Right hindlimb (tissue), 1 donor: ENCODE data around the gene ADORA2A.
"Not testable (repeated sequence)": the region's sequence is repeated elsewhere in the genome, so short reads cannot be mapped to it uniquely, and the experiment has no call there.

ENCODE experiments used
- DNase-seq: peaks from one replicate; pipeline ENCODE4 v3.0.0-alpha.2; 2018

Gene ADORA2A

GRCh38 chr22:24455751-24456426 lies 28.5 kb downstream of the ADORA2A start:
- DNase-seq: no peak

DNA sequence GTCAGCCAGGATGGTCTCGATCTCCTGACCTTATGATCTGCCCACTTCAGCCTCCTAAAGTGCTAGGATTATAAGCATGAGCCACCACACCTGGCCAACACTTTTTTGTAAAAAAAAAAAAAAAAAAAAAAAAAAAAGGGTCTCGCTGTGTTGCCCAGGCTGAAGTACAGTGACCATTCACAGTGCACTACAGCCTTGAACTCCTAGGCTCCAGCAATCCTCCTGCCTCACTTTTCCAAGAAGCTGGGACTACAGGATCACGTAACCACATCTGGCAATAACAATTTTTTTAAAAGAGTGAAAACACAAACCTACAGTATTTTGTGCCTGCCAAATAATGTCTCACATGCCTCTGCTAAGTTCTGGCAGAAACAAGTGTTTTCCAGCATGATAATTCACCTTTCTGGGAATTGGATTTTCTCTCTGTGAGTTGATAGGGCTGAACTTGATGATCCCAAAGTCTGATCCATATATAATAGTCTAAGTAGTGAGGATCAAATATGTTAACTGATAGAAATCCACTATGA lies 30.6 kb downstream of the ADORA2A start:
- DNase-seq: no peak

DNA sequence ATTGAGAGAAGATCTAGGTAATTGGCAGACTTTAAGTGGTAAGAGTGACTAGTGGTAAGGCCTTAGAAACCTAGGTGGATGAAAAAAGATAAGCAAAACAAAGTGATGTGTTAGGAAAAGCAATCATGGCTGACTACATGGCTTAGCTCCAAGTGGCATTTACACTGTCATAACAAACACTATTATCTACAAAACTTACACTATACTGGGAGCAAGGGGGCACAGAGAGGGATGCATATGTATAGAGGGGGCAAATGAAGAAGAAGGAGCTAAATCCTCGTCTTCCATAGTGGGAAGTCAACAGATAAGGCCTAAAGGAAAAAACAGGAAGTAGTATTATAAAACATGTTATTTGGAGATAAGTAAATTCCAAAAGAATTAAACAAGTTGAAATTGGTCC lies 32.5 kb downstream of the ADORA2A start:
- DNase-seq: no peak

GRCh38 chr22:24460418-24461089 lies 33.2 kb downstream of the ADORA2A start:
- no peak for DNase-seq

DNA sequence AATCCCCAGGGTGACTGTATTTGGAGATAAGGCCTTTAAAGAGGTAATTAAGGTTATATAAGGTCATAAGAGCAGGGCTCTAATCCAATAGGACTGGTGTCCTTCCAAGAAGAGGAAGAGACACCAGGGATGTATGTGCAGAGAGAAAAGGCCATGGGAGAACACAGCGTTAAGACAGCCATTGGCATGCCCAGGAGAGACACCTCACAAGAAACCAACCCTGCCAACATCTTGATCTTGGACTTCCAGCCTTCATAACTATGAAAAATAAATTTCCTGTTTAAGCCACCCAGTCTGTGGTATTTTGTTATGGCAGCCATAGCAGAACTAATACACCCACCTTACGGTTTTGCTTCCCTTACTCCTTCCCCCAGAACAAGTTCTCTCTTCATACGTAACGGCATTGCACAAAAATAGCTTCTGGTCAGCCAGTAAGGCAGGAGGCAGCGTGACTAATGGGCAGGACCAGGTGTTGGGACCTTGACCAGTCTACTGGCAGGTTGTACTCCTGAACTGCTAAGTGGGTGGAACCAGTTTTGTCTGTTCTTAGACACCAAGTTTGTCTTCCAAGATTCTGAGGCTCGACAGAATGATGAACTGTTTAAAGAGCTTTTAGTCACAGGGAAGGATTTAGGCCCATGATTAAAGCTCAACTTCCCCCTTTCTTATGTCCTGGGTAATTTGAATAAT lies 35.8 kb downstream of the ADORA2A start:
- DNase-seq: no peak

GRCh38 chr22:24465566-24465965 lies 38.2 kb downstream of the ADORA2A start:
- DNase-seq: no peak

- no peak for DNase-seq
Observed at GRCh38 chr22:24465975-24466374, 38.6 kb downstream of the ADORA2A start.

GRCh38 chr22:24466716-24467328 lies 39.4 kb downstream of the ADORA2A start:
- peak; percentile 63 for DNase-seq

DNA sequence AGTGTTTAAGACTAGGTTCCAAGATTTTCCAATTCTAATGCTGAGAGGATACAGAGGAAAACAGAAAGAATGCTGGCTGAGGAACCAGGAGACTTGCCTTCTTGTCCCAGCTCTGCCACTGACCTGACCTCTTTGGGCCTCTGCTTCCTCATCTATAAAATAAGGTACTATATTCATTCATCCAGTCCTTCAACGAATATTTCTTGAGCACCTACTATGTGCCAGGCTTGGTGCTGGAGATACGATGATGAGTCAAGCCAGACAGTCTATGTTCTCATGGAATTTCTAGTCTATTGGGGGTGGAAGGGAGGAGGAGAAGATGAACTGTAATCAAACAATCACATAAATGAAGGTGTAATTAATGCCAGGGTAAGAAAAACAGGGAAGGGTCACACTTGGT lies 39.9 kb downstream of the ADORA2A start:
- DNase-seq: no peak

DNA sequence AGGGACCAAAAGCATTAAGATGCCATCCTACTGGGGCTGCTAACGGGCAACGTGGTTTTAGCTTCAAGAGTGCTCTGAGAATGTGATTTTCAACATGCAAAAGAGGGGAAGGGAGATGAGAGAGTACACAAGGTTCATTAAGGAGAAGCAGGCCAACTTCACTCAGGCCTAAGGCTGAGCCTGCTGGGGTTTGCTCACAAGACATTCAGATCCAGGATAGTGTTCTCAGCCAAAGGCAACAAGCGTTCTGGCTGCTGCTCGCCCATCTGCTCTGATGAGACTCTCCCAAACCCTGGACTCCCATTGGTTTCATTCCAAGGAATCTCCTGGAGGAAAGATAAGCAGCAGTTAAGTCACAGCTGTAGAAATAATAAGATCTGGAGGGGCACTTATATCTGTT lies 44.2 kb downstream of the ADORA2A start:
- DNase-seq: peak; percentile 68

GRCh38 chr22:24473284-24473683 lies 45.9 kb downstream of the ADORA2A start:
- no peak for DNase-seq

DNA sequence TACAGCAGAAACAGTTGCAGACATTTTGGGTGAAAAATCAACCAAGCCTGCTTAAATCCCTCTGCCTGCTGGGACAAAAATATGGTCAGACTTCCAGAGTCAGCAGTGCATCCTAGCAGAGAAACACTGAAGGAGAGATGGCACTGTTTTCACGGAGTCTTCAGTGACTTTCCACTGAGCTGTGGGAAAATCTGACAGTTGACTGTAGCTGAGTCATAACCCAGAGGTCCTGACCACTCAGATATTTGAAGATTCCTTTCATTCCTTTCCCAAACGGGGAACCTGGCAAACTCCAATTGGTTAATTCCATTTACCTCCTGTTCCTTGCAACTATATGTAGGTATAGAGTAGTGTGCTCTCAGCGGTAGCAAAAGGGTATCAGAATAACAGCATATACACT lies 46.8 kb downstream of the ADORA2A start:
- DNase-seq: no peak

DNA sequence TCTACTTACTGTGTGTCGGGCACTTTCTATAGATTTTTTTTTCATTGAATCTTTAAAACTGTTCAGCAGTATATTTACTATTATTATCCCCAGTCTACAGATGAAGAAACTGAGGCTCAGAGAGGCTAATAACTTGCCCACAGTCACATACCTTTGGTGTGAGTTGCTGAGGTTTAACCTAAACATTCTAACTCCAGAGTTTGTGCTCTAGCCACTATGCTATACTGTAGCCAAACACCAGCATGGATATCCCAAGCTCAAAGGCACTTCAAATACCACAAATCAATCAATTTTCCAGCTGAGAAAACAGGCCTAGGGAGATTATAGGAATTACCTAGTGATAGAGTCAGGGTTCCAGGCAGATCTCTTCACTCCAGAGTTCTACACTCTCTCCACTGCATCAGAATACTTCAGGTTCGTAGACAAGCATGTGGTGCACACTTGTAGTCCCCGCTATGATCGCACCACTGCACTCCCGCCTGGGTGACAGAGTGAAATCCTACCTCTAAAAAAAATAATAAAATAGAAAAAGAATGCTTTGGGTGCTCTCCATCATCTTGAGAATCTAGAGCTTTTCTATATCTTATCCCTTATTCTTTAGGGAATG lies 47.4 kb downstream of the ADORA2A start:
- DNase-seq: no peak

- DNase-seq: no peak
Observed at GRCh38 chr22:24481641-24482040, 54.2 kb downstream of the ADORA2A start.

DNA sequence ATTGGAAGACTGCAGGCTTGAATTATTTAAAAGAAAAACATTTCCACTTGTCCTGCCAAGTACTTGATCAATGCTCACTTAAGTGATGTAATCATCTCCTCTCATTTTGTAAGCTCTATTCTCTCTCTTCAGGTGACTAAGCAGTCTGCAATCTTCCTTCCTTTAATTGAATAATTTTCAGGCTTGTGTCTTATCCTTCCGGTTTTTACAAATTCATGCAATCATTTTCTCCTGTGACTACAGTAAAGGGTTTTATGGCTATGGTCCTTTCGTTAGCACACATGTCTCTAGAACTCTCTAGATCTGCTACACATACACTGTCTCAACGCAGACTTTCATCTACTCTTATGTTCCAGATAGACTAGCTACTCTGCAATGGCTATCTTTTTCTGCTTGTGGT lies 55.2 kb downstream of the ADORA2A start:
- no peak for DNase-seq

DNA sequence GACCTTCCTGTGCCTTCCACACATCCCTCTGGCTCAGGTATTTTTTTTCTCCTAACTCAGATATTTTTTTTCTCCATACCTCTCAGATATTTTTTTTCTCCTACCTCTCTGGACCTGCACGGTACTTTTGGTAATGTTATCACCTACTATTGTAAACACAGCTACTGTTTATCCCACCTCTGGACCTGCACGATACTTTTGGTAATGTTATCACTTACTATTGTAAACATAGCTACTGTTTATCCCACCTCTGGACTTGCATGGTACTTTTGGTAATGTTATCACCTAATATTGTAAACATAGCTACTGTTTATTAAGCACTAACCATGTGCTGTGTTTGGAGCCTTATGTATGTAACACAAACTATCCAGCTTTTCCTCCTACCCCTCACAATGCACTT lies 55.6 kb downstream of the ADORA2A start:
- DNase-seq: no peak

GRCh38 chr22:24483976-24484545 lies 56.7 kb downstream of the ADORA2A start:
- DNase-seq: no peak

DNA sequence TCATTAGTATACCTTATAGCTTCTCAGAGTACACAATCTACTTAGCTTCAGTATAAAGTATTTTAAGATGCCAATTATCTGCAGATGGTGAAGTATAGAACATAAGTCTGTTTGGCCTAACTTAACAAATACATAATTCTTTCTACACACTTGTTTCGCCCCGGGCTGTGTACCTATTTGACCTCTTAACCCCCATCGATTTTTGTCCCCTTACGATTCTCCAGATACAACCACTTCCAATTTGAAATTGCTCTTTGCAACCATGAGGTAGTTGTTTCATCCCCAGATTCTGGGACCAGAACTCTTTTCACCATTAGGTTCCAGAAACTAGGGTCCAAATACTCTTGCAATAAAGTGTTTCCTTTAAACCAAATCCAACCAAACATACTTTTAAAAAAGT lies 57.8 kb downstream of the ADORA2A start:
- DNase-seq: no peak

DNA sequence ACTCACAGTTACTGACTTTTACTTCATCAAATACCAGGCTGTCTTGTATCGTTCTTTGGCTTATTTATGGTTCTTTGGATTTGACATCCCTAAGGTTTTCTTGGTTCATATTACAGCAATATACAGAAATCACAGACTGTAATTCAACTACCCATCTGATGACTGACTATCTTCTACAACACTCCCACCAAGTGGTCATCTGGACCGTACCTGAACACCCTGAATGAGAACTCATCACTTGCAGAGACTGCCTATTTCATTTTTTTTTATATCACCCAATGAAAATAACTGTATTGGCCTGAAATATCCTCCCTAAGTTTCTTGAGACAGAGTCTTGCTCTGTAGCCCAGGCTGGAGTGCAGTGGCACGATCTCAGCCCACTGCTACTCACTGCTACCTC lies 58.2 kb downstream of the ADORA2A start:
- DNase-seq: no peak

GRCh38 chr22:24486501-24486921 lies 59.1 kb downstream of the ADORA2A start:
- DNase-seq: no peak

GRCh38 chr22:24489011-24489410 lies 61.6 kb downstream of the ADORA2A start:
- no peak for DNase-seq

DNA sequence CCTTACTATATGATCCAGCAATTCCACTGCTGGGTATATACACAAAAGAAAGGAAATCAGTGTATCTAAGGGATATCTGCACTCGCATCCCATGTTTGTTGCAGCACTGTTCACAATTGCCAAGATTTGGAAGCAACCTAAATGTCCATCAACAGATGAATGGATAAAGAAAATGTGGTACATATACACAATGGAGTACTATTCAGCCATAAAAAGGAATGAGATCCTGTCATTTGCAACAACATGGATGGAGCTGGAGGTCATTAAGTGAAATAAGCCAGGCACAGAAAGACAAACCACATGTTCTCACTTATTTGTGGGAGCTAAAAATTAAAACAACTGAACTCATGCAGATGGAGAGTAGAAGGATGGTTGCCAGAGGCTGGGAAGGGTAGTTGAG lies 62.0 kb downstream of the ADORA2A start:
- DNase-seq: not testable (repeated sequence)
